Stomach smooth muscle (tissue), 2 donors: ENCODE data around the gene TOP3A.
"Not testable (repeated sequence)": the region's sequence is repeated elsewhere in the genome, so short reads cannot be mapped to it uniquely, and the experiment has no call there.

Experiments used
- H3K27ac ChIP-seq: one replicate; pipeline ENCODE4 v1.7.0; 2013; ENCODE audit warnings: mild to moderate bottlenecking, low read length, inconsistent platforms
- H3K27me3 ChIP-seq, 2 donors: one replicate each; pipeline ENCODE4 v1.7.0; 2013; ENCODE audit warnings: low read length in 2 of 2; ENCODE audit not compliant: insufficient read depth in 2 of 2, control insufficient read depth in 1 of 2
- H3K36me3 ChIP-seq, 2 donors: one replicate each; pipeline ENCODE4 v1.7.0; 2013; ENCODE audit warnings: low read length in 2 of 2; ENCODE audit not compliant: control insufficient read depth in 2 of 2, insufficient read depth in 2 of 2
- H3K4me1 ChIP-seq: one replicate; pipeline ENCODE4 v1.7.0; 2013; ENCODE audit warnings: low read length; ENCODE audit not compliant: control insufficient read depth, insufficient read depth
- H3K4me3 ChIP-seq, 2 donors: one replicate each; pipeline ENCODE4 v1.7.0; 2013; ENCODE audit warnings: low read length in 2 of 2
- H3K9ac ChIP-seq, 2 donors: one replicate each; pipeline ENCODE4 v1.7.0; 2013; ENCODE audit warnings: low read length in 2 of 2, mild to moderate bottlenecking in 1 of 2
- H3K9me3 ChIP-seq, 2 donors: one replicate each; pipeline ENCODE4 v1.7.0; 2013; ENCODE audit warnings: low read length in 2 of 2; ENCODE audit not compliant: control insufficient read depth in 2 of 2
- donor health status: healthy.
- donor health status: Pancreatic carcinoma.

Gene TOP3A

DNA sequence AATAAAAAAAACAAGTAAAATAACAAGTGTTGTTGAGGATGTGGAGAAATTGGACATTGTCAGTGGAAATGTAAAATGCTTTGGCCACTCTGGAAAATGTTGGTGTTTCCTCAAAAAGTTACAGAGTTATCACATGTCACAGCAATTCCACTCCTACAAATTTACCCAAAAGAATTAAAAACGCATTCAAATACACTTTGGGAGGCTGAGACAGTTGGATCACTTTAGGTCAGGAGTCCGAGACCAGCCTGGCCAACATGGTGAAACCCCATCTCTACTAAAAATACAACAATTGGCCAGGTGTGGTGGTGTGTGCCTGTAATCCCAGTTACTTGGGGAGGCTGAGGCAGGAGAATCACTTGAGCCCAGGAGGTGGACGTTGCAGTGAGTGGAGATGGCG, 5.6 kb downstream of the TOP3A start:
- no peak overlapping the region for H3K9ac ChIP-seq
- H3K27me3 ChIP-seq: no peaks in the 10 kb centered on the region
- H3K9me3 ChIP-seq: no peaks in the 10 kb centered on the region
- H3K4me1 ChIP-seq: peaks cover 15% of the 10 kb centered on the region
- H3K27ac ChIP-seq: no peak overlapping the region
- peaks cover 14 to 20% of the 10 kb centered on the region in 2 donors for H3K36me3 ChIP-seq
- no peak overlapping the region for H3K4me3 ChIP-seq

DNA sequence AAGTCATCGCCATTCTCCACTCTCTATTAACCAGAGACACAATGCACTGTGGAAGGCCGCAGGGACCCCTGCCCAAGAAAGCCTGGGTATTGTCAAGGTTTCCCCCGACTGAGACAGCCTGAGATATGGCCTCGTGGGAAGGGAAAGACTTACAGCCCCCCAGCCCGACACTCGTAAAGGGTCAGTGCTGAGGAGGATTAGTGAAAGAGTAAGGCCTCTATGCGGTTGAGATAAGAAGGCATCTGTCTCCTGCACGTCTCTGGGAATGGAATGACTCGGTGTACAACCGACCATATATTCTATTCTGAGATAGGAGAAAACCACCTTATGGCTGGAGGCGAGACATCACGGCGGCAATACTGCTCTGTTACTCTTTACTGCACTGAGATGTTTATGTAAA, 11.6 kb downstream of the TOP3A start:
- not testable (repeated sequence) for H3K4me3 ChIP-seq, H3K9ac ChIP-seq, H3K4me1 ChIP-seq, H3K9me3 ChIP-seq, H3K27ac ChIP-seq, H3K27me3 ChIP-seq
- H3K36me3 ChIP-seq: peaks cover 51 to 54% of the 10 kb centered on the region in 2 donors

DNA sequence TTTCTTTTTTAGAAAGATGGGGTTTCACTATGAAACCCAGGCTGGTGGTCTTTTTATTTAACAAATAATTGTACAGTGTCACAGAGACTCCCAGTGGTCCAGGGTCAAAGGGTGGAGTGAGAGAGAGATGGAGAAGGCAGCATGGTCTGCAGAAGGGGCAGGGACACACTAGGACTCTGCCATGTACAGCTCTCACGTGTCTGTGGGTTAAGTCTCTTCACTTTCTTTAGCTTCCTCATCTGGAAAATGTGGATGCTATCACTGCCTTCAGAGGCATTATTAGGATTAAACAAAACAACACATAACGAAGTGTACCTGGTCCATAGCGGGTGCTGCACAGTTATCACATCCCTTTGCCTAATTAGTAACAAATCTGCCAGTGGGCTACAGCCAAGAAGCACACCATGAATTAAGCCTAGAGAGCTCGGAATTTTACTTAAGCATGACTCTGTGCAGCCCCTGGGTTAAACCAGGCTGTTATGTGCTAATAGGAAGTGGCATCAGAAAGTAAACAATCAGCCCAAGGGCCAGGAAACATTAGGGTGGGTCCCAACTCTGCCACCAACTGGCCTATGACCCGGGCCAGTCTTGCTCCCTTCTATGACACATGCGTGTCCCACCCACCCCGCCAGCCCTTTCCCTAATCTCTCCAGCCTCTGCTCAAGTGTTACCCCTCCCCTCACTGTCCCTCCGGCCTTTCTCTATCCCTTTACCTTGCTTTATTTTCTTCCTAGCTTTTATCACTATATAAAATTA, 13.9 kb downstream of the TOP3A start:
- no peaks in the 10 kb centered on the region for H3K9me3 ChIP-seq
- H3K9ac ChIP-seq: no peak overlapping the region
- H3K4me3 ChIP-seq: no peak overlapping the region
- H3K27ac ChIP-seq: no peak overlapping the region
- no peaks in the 10 kb centered on the region for H3K4me1 ChIP-seq
- H3K36me3 ChIP-seq: peaks cover 47% of the 10 kb centered on the region in 2 donors
- no peaks in the 10 kb centered on the region for H3K27me3 ChIP-seq

DNA sequence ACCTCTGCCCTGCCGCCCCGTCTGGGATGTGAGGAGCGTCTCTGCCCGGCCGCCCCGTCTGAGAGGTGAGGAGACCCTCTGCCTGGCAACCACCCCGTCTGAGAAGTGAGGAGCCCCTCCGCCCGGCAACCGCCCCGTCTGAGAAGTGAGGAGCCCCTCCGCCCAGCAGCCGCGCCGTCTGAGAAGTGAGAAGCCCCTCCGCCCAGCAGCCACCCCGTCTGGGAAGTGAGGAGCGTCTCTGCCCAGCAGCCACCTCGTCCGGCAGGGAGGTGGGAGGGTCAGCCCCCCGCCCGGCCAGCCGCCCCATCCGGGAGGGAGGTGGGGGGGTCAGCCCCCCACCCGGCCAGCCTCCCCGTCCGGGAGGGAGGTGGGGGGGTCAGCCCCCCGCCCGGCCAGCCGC, 16.7 kb downstream of the TOP3A start:
- not testable (repeated sequence) for H3K27me3 ChIP-seq, H3K9ac ChIP-seq, H3K4me3 ChIP-seq, H3K27ac ChIP-seq, H3K4me1 ChIP-seq, H3K9me3 ChIP-seq
- H3K36me3 ChIP-seq: peaks cover 38 to 40% of the 10 kb centered on the region in 2 donors

DNA sequence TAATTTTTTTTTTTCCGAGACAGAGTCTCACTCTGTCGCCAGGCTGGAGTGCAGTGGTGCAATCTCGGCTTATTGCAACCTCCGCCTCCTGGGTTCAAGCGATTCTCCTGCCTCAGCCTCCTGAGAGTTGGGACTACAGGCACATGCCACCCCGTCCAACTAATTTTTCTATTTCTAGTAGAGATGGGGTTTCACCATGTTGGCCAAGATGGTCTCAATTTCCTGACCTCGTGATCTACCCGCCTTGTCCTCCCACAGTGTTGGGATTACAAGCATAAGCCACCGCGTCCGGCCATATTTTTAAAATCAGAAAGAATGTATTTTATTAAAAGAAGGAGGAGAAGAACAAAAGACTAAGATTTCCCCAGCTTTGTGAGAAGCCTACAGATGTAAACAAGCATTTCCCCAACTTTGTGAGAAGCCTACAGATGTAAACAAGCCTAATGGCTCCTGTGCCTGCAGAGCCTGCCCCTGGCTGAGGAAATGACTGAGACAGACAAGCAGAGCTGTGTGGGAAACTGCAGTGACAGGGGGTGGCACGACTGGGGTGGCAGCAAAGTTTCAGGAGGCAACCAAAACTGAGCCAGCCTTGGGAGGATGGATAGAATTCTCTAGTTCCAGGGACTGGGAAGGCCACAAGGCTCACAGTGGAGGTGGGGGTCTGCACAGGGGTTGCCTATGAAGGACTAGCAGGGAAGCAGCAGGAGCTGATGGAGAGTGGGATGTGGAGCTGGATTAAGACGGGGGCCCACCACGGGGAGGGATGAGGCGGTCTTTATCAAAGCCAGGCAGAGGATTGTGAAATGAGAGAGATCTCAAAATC, 22.9 kb downstream of the TOP3A start:
- Histone ChIP-seq H3K9me3 (no peaks in the 10 kb centered on the region), H3K9ac (no peak overlapping the region), H3K4me1 (no peaks in the 10 kb centered on the region), H3K27me3 (no peaks in the 10 kb centered on the region), H3K4me3 (no peak overlapping the region), H3K36me3 (peaks cover 41 to 43% of the 10 kb centered on the region in 2 donors), H3K27ac (no peak overlapping the region)

DNA sequence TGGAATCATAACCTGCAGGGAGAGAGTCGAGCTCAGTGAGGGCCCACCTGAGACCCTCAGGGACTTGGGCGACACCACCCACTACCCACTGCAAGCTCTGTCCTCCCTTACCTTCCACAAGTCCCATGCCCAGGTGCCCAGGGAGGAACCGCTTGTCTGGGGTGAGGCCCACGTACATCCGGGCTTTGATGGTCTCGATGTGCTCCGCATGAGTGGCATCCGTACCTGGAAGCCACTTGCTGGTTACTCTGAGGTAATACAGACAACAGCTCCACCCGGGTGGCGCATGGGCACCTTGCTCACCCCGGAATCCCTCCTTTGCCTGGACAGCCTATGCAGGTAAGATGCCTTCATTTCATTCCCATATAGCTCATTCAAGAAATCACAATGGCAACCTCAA, 29.5 kb downstream of the TOP3A start:
- Histone ChIP-seq H3K4me3 (no peak overlapping the region), H3K36me3 (peaks cover 48 to 61% of the 10 kb centered on the region in 2 donors), H3K4me1 (no peaks in the 10 kb centered on the region), H3K27ac (no peak overlapping the region), H3K27me3 (no peaks in the 10 kb centered on the region), H3K9ac (no peak overlapping the region), H3K9me3 (no peaks in the 10 kb centered on the region)

DNA sequence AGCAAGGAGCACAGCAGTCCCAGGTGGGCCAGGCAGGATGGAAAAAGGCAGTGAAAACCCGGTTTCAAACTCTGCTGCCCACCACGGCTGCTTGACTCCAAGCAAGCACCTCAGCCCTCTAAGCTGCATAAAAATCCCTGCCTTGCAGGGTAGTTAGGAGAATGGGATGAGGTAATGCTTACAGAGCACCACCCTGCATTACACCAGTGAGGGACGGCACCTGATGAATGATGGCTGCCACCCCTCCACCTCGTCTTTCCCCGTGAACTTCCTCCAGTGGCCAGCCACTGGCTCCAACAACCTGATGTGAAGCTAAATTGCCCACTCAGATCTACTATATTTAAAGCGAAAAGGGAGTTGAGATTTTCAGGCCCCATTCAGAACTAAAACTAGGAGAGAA, 33.0 kb downstream of the TOP3A start:
- Histone ChIP-seq H3K27ac (no peak overlapping the region), H3K4me3 (no peak overlapping the region), H3K27me3 (no peaks in the 10 kb centered on the region), H3K9ac (no peak overlapping the region), H3K9me3 (no peaks in the 10 kb centered on the region), H3K4me1 (no peaks in the 10 kb centered on the region), H3K36me3 (peaks cover 51 to 54% of the 10 kb centered on the region in 2 donors)

DNA sequence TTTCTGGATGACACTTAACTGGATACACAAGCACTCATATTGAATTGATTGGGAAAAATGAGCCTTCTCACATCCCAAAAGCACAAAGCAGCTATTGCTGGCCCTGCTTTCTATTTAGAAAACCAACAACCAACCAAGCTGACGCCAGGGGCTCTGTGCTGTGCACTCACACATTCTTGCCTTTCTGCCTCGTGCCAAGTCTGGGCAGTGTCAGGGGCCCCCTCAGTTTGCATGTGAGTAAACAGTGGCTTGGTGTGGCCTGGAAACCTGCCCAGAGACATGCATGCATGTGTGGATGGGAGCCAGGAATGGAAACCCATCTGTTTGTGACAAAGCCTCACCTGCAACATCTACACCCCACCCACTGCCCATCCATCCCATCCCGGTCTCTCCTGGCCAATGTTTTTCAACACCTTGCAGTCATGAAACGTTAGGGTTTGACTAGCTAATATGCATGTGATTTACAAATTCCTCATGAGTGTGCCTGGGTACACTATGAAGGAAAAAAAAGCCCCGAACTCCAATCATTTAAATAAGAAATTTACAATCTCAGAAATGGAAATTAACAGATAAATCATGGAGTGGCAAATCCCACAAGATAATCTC, 33.9 kb downstream of the TOP3A start:
- Histone ChIP-seq H3K36me3 (peaks cover 57 to 62% of the 10 kb centered on the region in 2 donors), H3K27ac (no peak overlapping the region)

DNA sequence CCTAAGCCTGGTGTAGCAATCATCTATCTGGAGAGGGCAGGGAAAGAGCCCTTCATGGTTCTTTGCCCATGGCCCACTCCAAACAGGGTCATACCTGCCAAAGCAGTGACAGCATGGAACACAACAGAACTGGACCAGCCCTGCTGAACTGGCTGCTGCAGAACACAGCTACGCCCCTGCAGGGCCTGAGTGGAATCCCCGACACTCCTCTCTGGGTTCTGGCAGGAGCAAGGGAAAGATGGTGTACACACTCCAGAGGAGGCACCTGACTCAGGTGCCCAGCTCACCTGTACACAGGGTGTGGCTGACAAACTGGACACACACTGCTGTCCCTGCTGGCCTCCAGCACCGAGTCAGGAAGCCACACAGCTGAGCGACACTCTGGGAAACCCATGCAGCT, 34.5 kb downstream of the TOP3A start:
- no peak overlapping the region for H3K27ac ChIP-seq
- H3K9ac ChIP-seq: no peak overlapping the region
- H3K9me3 ChIP-seq: no peaks in the 10 kb centered on the region
- H3K4me1 ChIP-seq: no peaks in the 10 kb centered on the region
- no peaks in the 10 kb centered on the region for H3K27me3 ChIP-seq
- H3K4me3 ChIP-seq: no peak overlapping the region
- H3K36me3 ChIP-seq: peaks cover 51 to 59% of the 10 kb centered on the region in 2 donors

More for the DNA sequence above, 33.9 kb downstream of the TOP3A start:
- no peak overlapping the region for H3K9ac ChIP-seq
- H3K4me3 ChIP-seq: no peak overlapping the region
- no peaks in the 10 kb centered on the region for H3K27me3 ChIP-seq
- H3K9me3 ChIP-seq: no peaks in the 10 kb centered on the region
- H3K4me1 ChIP-seq: no peaks in the 10 kb centered on the region

DNA sequence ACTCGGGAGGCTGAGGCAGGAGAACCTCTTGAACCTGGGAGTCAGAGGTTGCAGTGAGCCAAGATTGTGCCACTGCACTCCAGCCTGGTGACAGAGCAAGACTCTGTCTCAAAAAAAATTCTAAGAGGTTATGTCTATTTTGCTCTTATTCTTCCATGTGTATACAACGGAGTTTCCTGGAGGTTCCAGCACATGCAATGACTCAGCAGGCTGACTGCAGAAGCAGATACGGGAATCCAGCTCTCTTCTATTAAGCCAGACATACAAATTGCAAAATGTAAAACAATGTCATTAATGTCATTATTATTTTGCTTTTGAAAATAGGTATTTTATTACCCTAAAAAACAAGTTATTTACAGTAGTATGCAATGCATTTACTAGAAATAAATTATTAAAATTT, 35.9 kb downstream of the TOP3A start:
- Histone ChIP-seq H3K9me3 (no peaks in the 10 kb centered on the region), H3K36me3 (peaks cover 49 to 55% of the 10 kb centered on the region in 2 donors), H3K9ac (no peak overlapping the region), H3K27me3 (no peaks in the 10 kb centered on the region), H3K27ac (no peak overlapping the region), H3K4me3 (no peak overlapping the region), H3K4me1 (no peaks in the 10 kb centered on the region)
